Pons (tissue), 1 donor: ENCODE results near the gene NFKBIE.
A peak's percentile ranks its signal among the peaks of the same experiment; 100 is the strongest.

Experiments used
- DNase-seq: peaks from one replicate; pipeline ENCODE4 v3.0.0-alpha.2; 2016; ENCODE audit warnings: low spot score

Gene NFKBIE

GRCh38 chr6:44272999-44273566, 7.7 kb upstream of the NFKBIE start:
- no peak for DNase-seq

DNA sequence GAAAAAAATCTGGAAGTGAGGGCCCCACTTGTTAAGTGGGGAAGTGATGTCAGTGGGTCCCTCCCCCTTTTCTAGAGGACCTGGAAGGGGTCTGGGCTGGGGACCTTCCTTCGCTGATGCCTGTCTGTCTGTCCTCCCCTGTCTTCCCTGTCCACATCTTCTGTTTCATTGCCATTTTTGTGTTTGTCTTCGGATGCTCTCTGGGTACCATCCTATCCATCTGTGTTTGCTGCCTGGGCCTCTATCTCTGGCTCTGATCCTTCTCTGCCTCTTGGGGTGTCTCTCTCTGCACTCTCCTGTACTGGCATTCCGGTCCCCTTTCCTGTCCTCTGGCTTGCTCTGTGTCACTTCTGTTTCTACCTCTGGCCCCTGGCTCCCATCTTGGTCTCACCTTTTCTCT, 7.2 kb upstream of the NFKBIE start:
- no peak for DNase-seq

DNA sequence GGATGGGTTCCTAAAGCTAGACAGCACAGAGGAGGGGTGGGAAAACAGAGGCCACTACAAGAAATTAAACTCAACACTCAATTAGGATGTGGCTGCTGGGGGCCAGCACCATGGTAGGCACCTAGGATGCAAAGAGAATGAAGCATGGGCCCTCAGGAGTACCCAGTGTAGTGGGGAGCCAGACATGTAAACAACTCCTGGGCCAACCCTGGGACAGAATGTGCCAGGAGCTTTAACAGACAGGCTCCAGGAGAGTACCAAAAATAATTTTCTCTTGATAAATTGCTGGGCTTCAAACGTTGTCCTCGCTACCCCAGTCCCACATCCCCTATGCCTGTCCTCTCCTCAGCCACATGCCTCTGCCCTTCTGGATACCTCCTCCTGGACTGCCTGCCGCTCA, 6.6 kb upstream of the NFKBIE start:
- no peak for DNase-seq

GRCh38 chr6:44271406-44271723, 6.0 kb upstream of the NFKBIE start:
- DNase-seq: no peak

- no peak for DNase-seq
Observed at GRCh38 chr6:44270526-44271405, 5.4 kb upstream of the NFKBIE start.

GRCh38 chr6:44269921-44270525, 4.7 kb upstream of the NFKBIE start, which contains the start of gene TMEM151B:
Gene TMEM151B, plus strand, starts transcription at chr6:44270450. Its CDS starts 293 bp downstream, at chr6:44270743.
- no peak for DNase-seq

DNA sequence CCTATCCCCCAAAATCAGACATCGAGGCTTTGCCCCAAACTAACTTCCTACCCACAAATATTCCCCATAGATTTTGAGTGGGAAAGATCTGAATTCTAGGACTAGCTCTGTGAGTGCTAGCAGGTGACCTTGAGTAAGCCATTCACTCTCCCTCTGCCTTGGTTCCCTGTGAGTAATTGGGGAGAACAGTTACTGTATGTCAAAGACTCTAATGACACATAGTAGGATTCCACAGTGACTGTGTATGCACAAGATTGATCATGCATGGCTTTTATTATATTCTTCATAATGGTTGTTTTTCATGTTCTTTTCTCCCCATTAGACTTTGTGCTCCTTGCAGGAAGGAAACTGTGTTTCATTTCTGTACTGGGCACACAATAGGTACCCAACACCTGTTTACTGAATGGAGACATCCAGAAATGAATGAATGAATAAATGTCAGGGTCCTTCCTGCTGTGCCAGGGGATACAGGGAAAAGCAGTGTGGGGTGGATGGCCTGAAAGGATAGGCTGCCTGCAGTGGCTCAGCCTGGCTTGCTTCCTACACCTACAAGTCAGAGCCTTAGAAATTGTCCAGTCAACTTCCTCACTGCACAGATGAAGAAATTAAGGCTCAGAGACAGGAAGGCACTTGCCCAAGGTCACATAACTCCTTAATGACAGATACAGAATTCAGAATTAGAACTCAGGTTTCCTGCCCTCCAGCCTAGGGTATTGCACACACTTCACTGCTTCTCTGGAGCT, 4.0 kb upstream of the NFKBIE start:
- no peak for DNase-seq

- DNase-seq: peak; percentile 54
Observed at GRCh38 chr6:44268095-44268628, 2.8 kb upstream of the NFKBIE start.

DNA sequence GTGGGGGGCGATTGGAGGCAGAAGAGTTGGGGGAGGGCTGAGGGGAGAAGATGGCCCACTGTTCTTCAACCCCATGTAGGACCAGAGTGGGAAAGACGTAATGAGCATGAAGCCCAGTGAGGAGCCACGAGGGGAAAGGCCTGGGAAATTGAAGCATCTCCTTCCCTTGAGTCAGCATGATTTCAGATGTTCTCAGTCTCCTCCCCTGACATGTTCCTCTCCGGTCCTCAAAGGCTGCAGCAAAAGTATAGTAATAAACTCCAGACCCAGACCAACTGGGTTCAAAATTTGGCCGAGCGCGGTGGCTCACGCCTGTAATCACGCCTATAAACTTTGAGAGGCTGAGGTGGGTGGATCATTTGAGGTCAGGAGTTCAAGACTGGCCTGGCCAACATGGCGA, 1.9 kb upstream of the NFKBIE start:
- no peak for DNase-seq

DNA sequence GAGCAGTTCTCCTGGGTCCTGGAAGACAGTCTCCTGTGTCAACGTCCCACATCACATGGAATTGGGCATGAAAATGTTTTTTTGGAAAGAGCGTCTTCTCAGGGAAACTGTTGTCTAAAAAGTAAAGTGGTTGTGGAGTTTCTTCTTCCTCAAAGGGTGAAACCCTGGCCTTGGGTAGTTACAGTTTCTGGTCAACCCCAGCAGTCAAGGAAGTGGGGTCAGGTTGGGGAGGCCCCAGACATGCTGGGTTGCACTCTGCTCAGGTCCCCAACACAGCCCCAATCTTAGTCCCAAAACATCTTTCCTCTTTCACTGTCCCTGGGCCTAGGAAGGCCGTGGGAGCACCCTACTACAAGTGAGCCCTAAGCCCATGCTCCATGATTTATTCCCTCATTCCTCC, 996 bp upstream of the NFKBIE start:
- no peak for DNase-seq

GRCh38 chr6:44265722-44266233, 427 bp upstream of the NFKBIE start:
- DNase-seq: no peak

GRCh38 chr6:44264154-44265006, 971 bp downstream of the NFKBIE start:
- peak; percentile 60 for DNase-seq

GRCh38 chr6:44263354-44264100, 1.8 kb downstream of the NFKBIE start:
- DNase-seq: no peak

DNA sequence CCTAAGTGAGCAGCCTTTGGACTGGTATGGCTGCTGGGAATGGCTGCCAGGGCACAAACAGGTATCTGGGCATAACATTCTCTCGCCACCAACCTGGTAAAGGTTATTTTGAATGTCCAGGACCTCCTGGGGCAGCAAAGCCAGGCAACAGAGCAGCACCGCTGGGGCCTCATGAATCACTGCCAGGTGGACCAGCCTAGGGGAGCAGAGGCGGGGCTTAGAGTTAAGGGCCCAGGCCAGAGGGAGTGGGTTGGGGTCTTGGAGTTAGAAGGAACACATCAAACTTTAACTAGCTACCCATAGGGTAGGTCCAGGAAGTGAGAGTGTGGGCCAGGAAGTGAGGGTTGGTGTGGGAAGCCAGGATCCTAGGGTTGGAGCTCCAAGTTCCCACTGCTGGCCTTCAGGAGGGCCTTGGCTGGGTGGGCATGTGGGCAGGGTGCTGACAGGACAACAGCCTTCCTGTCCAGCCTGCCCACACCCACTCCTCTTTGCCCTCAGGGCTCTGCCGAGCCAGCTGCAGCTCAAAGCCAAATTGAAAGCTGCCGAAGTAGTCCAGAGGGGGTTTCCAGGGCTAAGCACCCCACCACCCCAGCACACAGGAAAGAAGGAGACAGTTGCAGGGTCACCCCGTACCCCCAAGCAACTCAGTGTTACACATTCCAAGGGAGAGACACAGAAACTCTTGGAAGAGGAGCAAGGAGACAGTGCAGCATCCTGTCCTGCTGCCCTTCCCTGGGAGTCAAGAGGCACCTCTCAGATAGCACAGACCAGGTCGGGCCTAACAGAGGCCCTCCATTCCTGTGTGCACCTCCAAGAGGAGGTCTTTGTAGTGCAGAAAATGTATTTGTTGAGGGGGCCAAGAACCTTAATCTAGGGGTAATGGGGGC, 2.6 kb downstream of the NFKBIE start:
- DNase-seq: no peak

DNA sequence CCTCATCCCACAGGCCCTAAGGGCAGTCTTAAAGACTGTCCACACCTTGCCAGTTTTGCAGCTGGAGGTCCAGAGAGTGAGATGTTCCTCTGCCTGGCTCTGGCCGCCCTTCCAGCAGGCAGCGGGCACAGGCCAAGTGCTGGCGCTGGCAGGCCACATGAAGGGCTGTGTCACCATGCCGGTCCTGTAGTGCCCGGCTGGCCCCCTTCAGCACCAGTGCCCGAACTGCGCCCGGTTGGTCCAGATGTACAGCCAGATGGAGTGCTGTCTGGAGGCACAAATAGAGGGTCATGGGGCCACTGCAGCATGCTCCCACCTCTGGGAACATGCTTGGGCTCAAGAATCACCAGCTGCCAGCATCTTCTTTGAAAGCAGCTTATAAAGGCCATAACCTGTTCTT, 3.8 kb downstream of the NFKBIE start:
- DNase-seq: no peak

- no peak for DNase-seq
Observed at GRCh38 chr6:44260451-44261297, 4.7 kb downstream of the NFKBIE start.

- DNase-seq: no peak
Observed at GRCh38 chr6:44260011-44260410, 5.3 kb downstream of the NFKBIE start.

GRCh38 chr6:44258921-44259320, 6.4 kb downstream of the NFKBIE start:
- DNase-seq: no peak
